Type B pancreatic cell (in vitro differentiated cells): Measurements from ENCODE around the gene IFT27. TPM values are rescaled to one million over a fixed set of nuclear protein-coding genes. Genes with fewer than 3 reads are reported as not detected.

ENCODE experiments used
- DNase-seq: peaks from one replicate; pipeline ENCODE4 v3.0.0; 2021; ENCODE audit warnings: mixed read lengths; ENCODE audit not compliant: unreplicated experiment; ENCODE audit errors: extremely low spot score
- H3K27ac Mint-ChIP-seq: 2 replicates; pipeline ENCODE4 v1.8.0; 2021; ENCODE audit warnings: mild to moderate bottlenecking, mixed read lengths
- H3K27me3 Mint-ChIP-seq: 2 replicates; pipeline ENCODE4 v1.8.0; 2021; ENCODE audit warnings: mixed read lengths
- H3K36me3 Mint-ChIP-seq: 2 replicates; pipeline ENCODE4 v1.8.0; 2021; ENCODE audit warnings: mixed read lengths
- H3K4me1 Mint-ChIP-seq: one replicate; pipeline ENCODE4 v1.8.0; 2021; ENCODE audit warnings: mixed read lengths; ENCODE audit not compliant: unreplicated experiment
- H3K4me3 Mint-ChIP-seq: 2 replicates; pipeline ENCODE4 v1.8.0; 2021; ENCODE audit warnings: mild to moderate bottlenecking, mixed read lengths
- H3K9me3 Mint-ChIP-seq: 2 replicates; pipeline ENCODE4 v1.8.0; 2021; ENCODE audit warnings: mixed read lengths
- total RNA-seq: library from RNA; stranded (reverse); gene quantifications from 2 replicates; pipeline ENCODE4 v1.2.1, GENCODE V29; 2021; ENCODE audit warnings: low replicate concordance
- TF ChIP-seq, protein P1 (sequence below): fragments of 200-600 bp; sonication (generic); conservative IDR thresholded peaks from 2 replicates; pipeline ENCODE4 v1.5.0; 2021; ENCODE audit warnings: antibody characterized with exemption, mild to moderate bottlenecking

The IFT27 gene
- total RNA-seq, 1 donor from 2014 or later, result 46.6 TPM

DNA sequence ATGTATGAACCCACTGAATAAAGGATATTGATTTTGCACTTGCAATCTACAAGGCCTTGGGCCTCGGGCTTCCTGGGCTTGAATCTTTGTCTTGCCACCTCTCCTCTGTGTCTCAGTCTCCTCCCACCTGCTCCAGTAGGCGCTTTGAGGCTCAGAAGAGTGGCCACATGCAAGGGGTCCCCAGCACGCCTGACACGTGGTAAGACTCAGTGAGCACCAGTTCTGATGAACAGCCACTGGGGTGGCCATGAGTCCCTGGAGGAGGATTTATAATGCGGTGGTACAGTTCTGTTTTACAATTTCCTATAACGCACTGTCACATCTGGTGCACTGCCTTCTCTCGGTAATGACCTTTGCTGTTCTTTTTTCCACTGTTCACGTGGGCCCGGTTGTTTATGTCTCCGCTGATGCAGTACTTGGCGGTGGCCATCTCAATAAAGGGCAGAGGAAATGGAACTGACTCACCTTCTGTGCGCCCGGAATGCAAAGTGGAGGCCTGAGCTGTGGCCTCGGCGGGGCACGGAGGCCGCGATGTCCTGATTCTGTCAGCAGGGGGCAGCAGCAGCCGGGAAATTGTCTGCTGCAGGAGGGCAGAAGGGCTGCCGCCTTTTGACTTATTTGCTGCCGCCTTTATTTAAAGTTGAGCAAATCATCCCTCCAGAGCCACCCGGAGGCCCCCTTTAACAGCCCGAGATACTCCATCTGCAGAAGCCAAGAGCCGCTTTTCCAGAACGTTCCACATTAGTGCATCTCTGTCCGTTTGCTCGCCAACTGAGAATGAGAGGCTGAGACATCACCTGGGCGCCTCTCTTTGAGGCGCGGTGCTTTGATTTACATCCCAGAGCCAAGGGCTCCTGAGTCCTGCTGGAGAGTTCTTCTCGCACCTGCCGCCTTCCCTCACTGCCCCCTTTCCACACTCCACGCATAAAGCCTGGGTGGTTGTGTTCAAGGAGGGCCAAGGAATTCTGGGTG lies 6.0 kb upstream of the IFT27 start:
- H3K9me3 Mint-ChIP-seq, result peaks cover 9% of the 10 kb centered on the region
- peaks cover 4% of the 10 kb centered on the region for H3K36me3 Mint-ChIP-seq
- TF ChIP-seq, protein P1, sequence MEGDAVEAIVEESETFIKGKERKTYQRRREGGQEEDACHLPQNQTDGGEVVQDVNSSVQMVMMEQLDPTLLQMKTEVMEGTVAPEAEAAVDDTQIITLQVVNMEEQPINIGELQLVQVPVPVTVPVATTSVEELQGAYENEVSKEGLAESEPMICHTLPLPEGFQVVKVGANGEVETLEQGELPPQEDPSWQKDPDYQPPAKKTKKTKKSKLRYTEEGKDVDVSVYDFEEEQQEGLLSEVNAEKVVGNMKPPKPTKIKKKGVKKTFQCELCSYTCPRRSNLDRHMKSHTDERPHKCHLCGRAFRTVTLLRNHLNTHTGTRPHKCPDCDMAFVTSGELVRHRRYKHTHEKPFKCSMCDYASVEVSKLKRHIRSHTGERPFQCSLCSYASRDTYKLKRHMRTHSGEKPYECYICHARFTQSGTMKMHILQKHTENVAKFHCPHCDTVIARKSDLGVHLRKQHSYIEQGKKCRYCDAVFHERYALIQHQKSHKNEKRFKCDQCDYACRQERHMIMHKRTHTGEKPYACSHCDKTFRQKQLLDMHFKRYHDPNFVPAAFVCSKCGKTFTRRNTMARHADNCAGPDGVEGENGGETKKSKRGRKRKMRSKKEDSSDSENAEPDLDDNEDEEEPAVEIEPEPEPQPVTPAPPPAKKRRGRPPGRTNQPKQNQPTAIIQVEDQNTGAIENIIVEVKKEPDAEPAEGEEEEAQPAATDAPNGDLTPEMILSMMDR, result peak; percentile 96
- H3K4me3 Mint-ChIP-seq, result no peak overlapping the region
- peaks cover 5% of the 10 kb centered on the region for H3K4me1 Mint-ChIP-seq
- H3K27ac Mint-ChIP-seq, result no peak overlapping the region
- DNase-seq, result peak; percentile 87
- H3K27me3 Mint-ChIP-seq, result peaks cover 51% of the 10 kb centered on the region

DNA sequence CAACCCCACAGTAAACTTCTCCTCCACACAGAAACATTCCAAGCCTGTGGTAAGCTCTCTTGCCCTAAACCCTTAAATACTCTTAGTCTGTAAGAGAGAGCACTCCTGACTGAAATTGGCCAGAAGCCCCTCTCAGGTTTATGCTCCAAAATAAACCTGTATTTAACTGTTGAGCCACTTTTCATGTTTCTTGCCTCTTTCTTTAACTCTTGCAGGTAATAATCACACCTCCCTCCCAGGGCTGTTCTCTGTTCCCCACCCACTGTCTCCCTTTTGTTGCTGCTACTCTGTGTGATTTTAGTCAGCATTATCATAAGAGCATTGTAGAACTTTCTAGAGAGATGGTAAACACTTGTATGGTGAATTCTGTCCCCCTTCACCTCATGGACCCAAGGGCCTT lies 2.1 kb upstream of the IFT27 start:
- H3K9me3 Mint-ChIP-seq, result peaks cover 16% of the 10 kb centered on the region
- peaks cover 28% of the 10 kb centered on the region for H3K27me3 Mint-ChIP-seq
- no peak overlapping the region for H3K4me3 Mint-ChIP-seq
- DNase-seq, result no peak
- H3K4me1 Mint-ChIP-seq, result peaks cover 20% of the 10 kb centered on the region
- peaks cover 7% of the 10 kb centered on the region for H3K36me3 Mint-ChIP-seq
- TF ChIP-seq, protein P1, result no peak
- H3K27ac Mint-ChIP-seq, result no peak overlapping the region

DNA sequence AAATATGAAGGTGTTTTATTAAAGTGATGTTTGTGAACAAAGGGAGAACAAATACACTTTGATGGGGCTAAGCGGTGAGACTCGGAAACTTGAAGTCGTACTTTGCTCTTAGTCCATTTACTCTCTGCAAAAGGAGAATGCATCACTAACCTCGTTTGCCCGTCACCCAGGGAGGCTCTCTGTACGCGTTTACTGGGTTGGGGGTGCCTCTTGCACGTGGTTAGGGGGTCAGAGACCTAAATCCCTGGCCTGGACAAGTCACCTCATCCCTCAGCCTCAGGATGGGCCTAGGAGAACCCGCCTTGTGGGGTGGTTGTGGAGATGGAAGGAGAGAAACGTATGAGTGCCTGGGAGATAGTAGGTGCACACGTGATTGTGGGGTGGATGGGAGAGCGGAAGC lies 803 bp upstream of the IFT27 start:
- peaks cover 18% of the 10 kb centered on the region for H3K4me1 Mint-ChIP-seq
- peaks cover 16% of the 10 kb centered on the region for H3K9me3 Mint-ChIP-seq
- peak overlapping the region; percentile 91 for H3K4me3 Mint-ChIP-seq
- DNase-seq, result no peak
- peak overlapping the region; percentile 85 for H3K27ac Mint-ChIP-seq
- TF ChIP-seq, protein P1, result no peak
- peaks cover 7% of the 10 kb centered on the region for H3K36me3 Mint-ChIP-seq
- H3K27me3 Mint-ChIP-seq, result peaks cover 17% of the 10 kb centered on the region

DNA sequence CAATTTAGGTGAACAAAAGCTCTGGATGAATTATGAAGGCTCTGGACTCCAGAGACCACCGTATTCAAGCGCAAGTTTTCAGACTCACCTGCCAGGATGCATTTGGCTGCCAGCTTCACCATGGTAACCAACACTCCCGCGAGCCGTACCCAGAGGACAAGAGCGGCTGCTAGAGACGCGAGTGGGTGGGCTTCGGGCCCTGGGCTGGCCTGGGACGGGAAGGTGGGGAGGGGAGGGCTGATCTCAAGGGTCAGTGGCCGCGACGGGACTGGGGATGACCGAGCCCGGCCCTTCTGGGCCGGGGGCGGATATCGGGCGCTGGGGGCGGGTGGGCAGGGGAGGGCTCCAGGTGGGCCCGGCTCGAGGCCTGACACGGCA lies 344 bp downstream of the IFT27 start:
- no peak for DNase-seq

DNA sequence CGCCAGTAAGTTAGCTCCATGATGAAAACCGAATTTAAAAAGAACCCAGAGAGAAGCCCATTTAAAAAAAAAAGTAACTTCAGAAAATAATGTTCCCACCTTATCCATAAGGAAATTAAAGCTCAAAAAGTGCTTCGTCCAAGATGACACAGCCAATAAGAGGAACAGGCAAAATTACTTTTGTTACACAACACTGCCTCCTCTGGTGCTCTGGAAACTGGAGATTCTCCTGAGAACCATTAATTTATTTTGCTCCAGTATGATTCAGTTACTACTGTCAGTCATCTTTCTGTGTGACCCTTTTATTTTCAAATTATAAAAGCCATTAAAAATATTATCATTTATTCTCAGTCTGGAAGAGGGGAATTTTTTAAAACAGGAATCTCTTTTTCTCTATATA lies 2.0 kb downstream of the IFT27 start:
- H3K36me3 Mint-ChIP-seq, result peaks cover 7% of the 10 kb centered on the region
- TF ChIP-seq, protein P1, result peak; percentile 64
- no peak for DNase-seq
- H3K27me3 Mint-ChIP-seq, result peaks cover 7% of the 10 kb centered on the region
- peaks cover 33% of the 10 kb centered on the region for H3K4me1 Mint-ChIP-seq
- H3K9me3 Mint-ChIP-seq, result peaks cover 16% of the 10 kb centered on the region
- no peak overlapping the region for H3K27ac Mint-ChIP-seq
- peak overlapping the region; percentile 34 for H3K4me3 Mint-ChIP-seq

More for the DNA sequence above, 344 bp downstream of the IFT27 start:
- H3K4me3 Mint-ChIP-seq, result peak overlapping the region; percentile 91
- H3K9me3 Mint-ChIP-seq, result peaks cover 16% of the 10 kb centered on the region
- peaks cover 25% of the 10 kb centered on the region for H3K4me1 Mint-ChIP-seq
- peaks cover 16% of the 10 kb centered on the region for H3K27me3 Mint-ChIP-seq
- peak overlapping the region; percentile 85 for H3K27ac Mint-ChIP-seq
- TF ChIP-seq, protein P1, result no peak
- peaks cover 7% of the 10 kb centered on the region for H3K36me3 Mint-ChIP-seq
